HG02798 (cell line): ENCODE measurements around the gene TRMT44.
"Not testable (repeated sequence)": the region's sequence is repeated elsewhere in the genome, so short reads cannot be mapped to it uniquely, and the experiment has no call there.

Experiments used
- ATAC-seq: cut with Tn5 transposase; IDR thresholded peaks from one replicate; pipeline ENCODE4 v1.9.1; 2021; ENCODE audit warnings: mild to moderate bottlenecking; ENCODE audit not compliant: unreplicated experiment, poor library complexity

Gene TRMT44

GRCh38 chr4:8404791-8405515, 35.6 kb upstream of the TRMT44 start:
- ATAC-seq, result no peak

GRCh38 chr4:8405516-8405875, 35.1 kb upstream of the TRMT44 start:
- no peak for ATAC-seq

- not testable (repeated sequence) for ATAC-seq
Measured at GRCh38 chr4:8406887-8407286, 33.7 kb upstream of the TRMT44 start.

- no peak for ATAC-seq
Measured at GRCh38 chr4:8407316-8407715, 33.3 kb upstream of the TRMT44 start.

GRCh38 chr4:8407756-8408155, 32.8 kb upstream of the TRMT44 start:
- no peak for ATAC-seq

- peak; percentile 43 for ATAC-seq
Measured at GRCh38 chr4:8409264-8410065, 31.1 kb upstream of the TRMT44 start.

- ATAC-seq, result no peak
Measured at GRCh38 chr4:8410066-8410625, 30.4 kb upstream of the TRMT44 start.

GRCh38 chr4:8410641-8411271, 29.8 kb upstream of the TRMT44 start:
- no peak for ATAC-seq

- no peak for ATAC-seq
Measured at GRCh38 chr4:8411351-8412180, 29.0 kb upstream of the TRMT44 start.

GRCh38 chr4:8412288-8412687, 28.3 kb upstream of the TRMT44 start:
- ATAC-seq, result no peak

- no peak for ATAC-seq
Measured at GRCh38 chr4:8414377-8414776, 26.2 kb upstream of the TRMT44 start.

GRCh38 chr4:8417071-8417614, 23.4 kb upstream of the TRMT44 start:
- ATAC-seq, result no peak

- peak; percentile 93 for ATAC-seq
Measured at GRCh38 chr4:8419222-8420041, 21.1 kb upstream of the TRMT44 start.

- ATAC-seq, result peak; percentile 19
Measured at GRCh38 chr4:8420151-8420550, 20.4 kb upstream of the TRMT44 start.

- ATAC-seq, result no peak
Measured at GRCh38 chr4:8422327-8422726, 18.2 kb upstream of the TRMT44 start.

GRCh38 chr4:8422786-8423185, 17.8 kb upstream of the TRMT44 start:
- no peak for ATAC-seq

- no peak for ATAC-seq
Measured at GRCh38 chr4:8427262-8427661, 13.3 kb upstream of the TRMT44 start.

- ATAC-seq, result peak; percentile 51
Measured at GRCh38 chr4:8427761-8428287, 12.8 kb upstream of the TRMT44 start.
